Peyer's patch (tissue), 4 donors: Measurements from ENCODE around the gene CTAGE1. TPM values are rescaled to one million over a fixed set of nuclear protein-coding genes. Genes with fewer than 3 reads are reported as not detected.

Experiments used
- DNase-seq, 3 donors: peaks; one replicate each; pipeline ENCODE4 v3.0.0-alpha.2; 2017 to 2019
- H3K27ac ChIP-seq, 4 donors: fragments of 200-600 bp; sonication (generic); one replicate each; pipeline ENCODE4 v1.5.1; 2016 to 2019
- H3K27me3 ChIP-seq, 2 donors: fragments of 200-600 bp; sonication (generic); one replicate each; pipeline ENCODE4 v1.5.1; 2019
- H3K36me3 ChIP-seq, 3 donors: fragments of 200-600 bp; sonication (generic); one replicate each; pipeline ENCODE4 v1.5.1; 2016 to 2019
- H3K4me1 ChIP-seq, 4 donors: fragments of 200-600 bp; sonication (generic); one replicate each; pipeline ENCODE4 v1.5.1; 2016 to 2019
- H3K4me3 ChIP-seq, 4 donors: fragments of 200-600 bp; sonication (generic); 1 replicate in 3 of 4; 2 replicates in 1 of 4; pipeline ENCODE4 v1.5.1; 2016 to 2019; ENCODE audit warnings: mild to moderate bottlenecking in 1 of 4
- H3K9me3 ChIP-seq, 4 donors: fragments of 200-600 bp; sonication (generic); one replicate each; pipeline ENCODE4 v1.5.1; 2016 to 2019; ENCODE audit warnings: mild to moderate bottlenecking in 1 of 4
- CTCF ChIP-seq, 6 experiments: fragments of 450-650 bp in 4 of 6; fragments of 200-600 bp in 2 of 6; sonication (generic) in 1 of 6; IDR thresholded peaks; one replicate each; pipeline ENCODE4 v1.5.1; 2017 to 2019; ENCODE audit warnings: antibody characterized with exemption in 6 of 6, mild to moderate bottlenecking in 3 of 6, moderate library complexity in 1 of 6
- POLR2A ChIP-seq, 2 donors: fragments of 450-650 bp; IDR thresholded peaks; one replicate each; pipeline ENCODE4 v1.5.1; 2017; ENCODE audit warnings: antibody characterized with exemption in 2 of 2, mild to moderate bottlenecking in 2 of 2, moderate library complexity in 2 of 2
- total RNA-seq, 4 donors: library from RNA; depleted of rRNA; stranded (reverse); fragments of >200 nt; gene quantifications; one replicate each; pipeline ENCODE4 v1.1.0, GENCODE V29; 2016

The CTAGE1 gene
- total RNA-seq, 4 donors from 2014 or later: not detected

GRCh38 chr18:22446325-22446724 is 28.6 kb upstream of the CTAGE1 start:
- H3K4me3 ChIP-seq: no peak overlapping the region
- peaks cover 0 to 12% (median 0%) of the 10 kb centered on the region in 4 donors for H3K9me3 ChIP-seq
- H3K27ac ChIP-seq: no peak overlapping the region
- H3K36me3 ChIP-seq: no peaks in the 10 kb centered on the region
- TF ChIP-seq CTCF (IDR thresholded peaks at IDR 0.05): no peak
- no peak for TF ChIP-seq POLR2A (IDR thresholded peaks at IDR 0.05)
- peaks cover 0 to 5% (median 0%) of the 10 kb centered on the region in 4 donors for H3K4me1 ChIP-seq
- H3K27me3 ChIP-seq: no peaks in the 10 kb centered on the region
- no peak for DNase-seq

DNA sequence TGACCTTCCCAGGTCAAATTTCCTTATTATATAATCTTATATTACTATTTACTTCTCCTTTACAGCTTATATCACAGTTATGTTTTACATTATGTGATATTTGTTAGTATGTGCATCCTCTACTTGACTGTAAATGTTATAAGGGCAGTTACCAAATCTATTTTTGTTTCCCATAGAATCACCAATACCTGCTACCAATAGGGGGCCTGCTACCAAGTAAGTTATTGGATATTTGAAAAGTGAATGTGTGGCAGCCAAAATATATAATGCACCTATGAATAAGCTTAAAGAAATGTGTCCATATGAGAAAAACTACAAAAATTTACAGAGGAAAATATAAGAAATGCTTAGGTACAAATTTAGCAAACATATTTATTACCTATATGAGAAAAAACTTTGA is 23.9 kb upstream of the CTAGE1 start:
- DNase-seq: no peak
- H3K4me1 ChIP-seq: no peaks in the 10 kb centered on the region
- TF ChIP-seq CTCF (IDR thresholded peaks at IDR 0.05): no peak
- TF ChIP-seq POLR2A (IDR thresholded peaks at IDR 0.05): no peak
- H3K9me3 ChIP-seq: peaks cover 0 to 3% (median 0%) of the 10 kb centered on the region in 4 donors
- H3K27me3 ChIP-seq: no peaks in the 10 kb centered on the region
- H3K4me3 ChIP-seq: no peak overlapping the region
- no peaks in the 10 kb centered on the region for H3K36me3 ChIP-seq
- no peak overlapping the region for H3K27ac ChIP-seq

- H3K4me3 ChIP-seq: no peak overlapping the region
- no peak overlapping the region for H3K27ac ChIP-seq
- DNase-seq: no peak
- no peaks in the 10 kb centered on the region for H3K4me1 ChIP-seq
- no peak for TF ChIP-seq POLR2A (IDR thresholded peaks at IDR 0.05)
- TF ChIP-seq CTCF (IDR thresholded peaks at IDR 0.05): no peak
- peaks cover 0 to 3% (median 0%) of the 10 kb centered on the region in 4 donors for H3K9me3 ChIP-seq
- no peaks in the 10 kb centered on the region for H3K36me3 ChIP-seq
- no peaks in the 10 kb centered on the region for H3K27me3 ChIP-seq
These were observed 21.7 kb upstream of the CTAGE1 start for GRCh38 chr18:22439447-22439846.

- no peaks in the 10 kb centered on the region for H3K4me1 ChIP-seq
- H3K9me3 ChIP-seq: peaks cover 0 to 3% (median 0%) of the 10 kb centered on the region in 4 donors
- TF ChIP-seq CTCF (IDR thresholded peaks at IDR 0.05) (no peak), POLR2A (IDR thresholded peaks at IDR 0.05) (no peak)
- no peaks in the 10 kb centered on the region for H3K27me3 ChIP-seq
- H3K4me3 ChIP-seq: no peak overlapping the region
- H3K27ac ChIP-seq: no peak overlapping the region
- DNase-seq: no peak
- no peaks in the 10 kb centered on the region for H3K36me3 ChIP-seq
These were observed 18.4 kb upstream of the CTAGE1 start for GRCh38 chr18:22436136-22436535.

- Histone ChIP-seq H3K27ac (no peak overlapping the region), H3K36me3 (no peaks in the 10 kb centered on the region), H3K4me3 (no peak overlapping the region), H3K4me1 (no peaks in the 10 kb centered on the region), H3K27me3 (no peaks in the 10 kb centered on the region), H3K9me3 (peaks cover 0 to 3% (median 0%) of the 10 kb centered on the region in 4 donors)
- TF ChIP-seq CTCF (IDR thresholded peaks at IDR 0.05): no peak
- no peak for TF ChIP-seq POLR2A (IDR thresholded peaks at IDR 0.05)
- no peak for DNase-seq
These were observed 17.4 kb upstream of the CTAGE1 start for GRCh38 chr18:22434973-22435608.
